Spinal cord (tissue), 10 donors: Measurements from ENCODE around the gene RAB11FIP5. TPM values are rescaled to one million over a fixed set of nuclear protein-coding genes. Genes with fewer than 3 reads are reported as not detected.

Source experiments
- DNase-seq, 6 donors: peaks; one replicate each; pipeline versions ENCODE4 v3.0.0 to v3.0.0-alpha.2; 2013 to 2015; ENCODE audit warnings: low spot score in 6 of 6, low read depth in 4 of 6
- H3K27ac ChIP-seq: one replicate; pipeline ENCODE4 v1.5.1; 2013; ENCODE audit warnings: low read depth, low read length, control low read depth
- H3K27me3 ChIP-seq: one replicate; pipeline ENCODE4 v1.6.1; 2013; ENCODE audit warnings: low read length; ENCODE audit not compliant: control insufficient read depth, insufficient read depth
- H3K36me3 ChIP-seq: one replicate; pipeline ENCODE4 v1.6.1; 2013; ENCODE audit warnings: low read length; ENCODE audit not compliant: control insufficient read depth, insufficient read depth
- H3K4me1 ChIP-seq: one replicate; pipeline ENCODE4 v1.6.1; 2013; ENCODE audit warnings: low read length; ENCODE audit not compliant: control insufficient read depth, insufficient read depth
- H3K4me3 ChIP-seq: one replicate; pipeline ENCODE4 v1.5.1; 2013; ENCODE audit warnings: low read depth, low read length, control low read depth
- H3K9me3 ChIP-seq: one replicate; pipeline ENCODE4 v1.6.1; 2013; ENCODE audit warnings: low read length; ENCODE audit not compliant: control insufficient read depth, insufficient read depth
- WGBS: methylation state at CpG from one replicate; pipeline ENCODE4 v1.1.5; 2013; ENCODE audit warnings: missing lambda C conversion rate; ENCODE audit not compliant: insufficient coverage; 5-methylcytosine and 5-hydroxymethylcytosine counted together
- polyA plus RNA-seq, 2 donors: library from polyadenylated mRNA; unstranded; fragments of 120-200 nt; gene quantifications; one replicate each; pipeline ENCODE4 v1.2.1, GENCODE V29; 2013; ENCODE audit not compliant: insufficient read length in 2 of 2
- total RNA-seq, 2 donors: library from RNA; depleted of rRNA in 1 of 2; stranded (reverse); fragments of 120-200 nt in 1 of 2; fragments of >200 nt in 1 of 2; gene quantifications; one replicate each; pipeline versions ENCODE4 v1.2.3 to v1.2.4, GENCODE V29; 2013 to 2014
- donor health status: healthy.

The RAB11FIP5 gene
- total and polyA plus RNA-seq, 4 donors, result 15.8 to 23.6 (median 18.8) TPM

DNA sequence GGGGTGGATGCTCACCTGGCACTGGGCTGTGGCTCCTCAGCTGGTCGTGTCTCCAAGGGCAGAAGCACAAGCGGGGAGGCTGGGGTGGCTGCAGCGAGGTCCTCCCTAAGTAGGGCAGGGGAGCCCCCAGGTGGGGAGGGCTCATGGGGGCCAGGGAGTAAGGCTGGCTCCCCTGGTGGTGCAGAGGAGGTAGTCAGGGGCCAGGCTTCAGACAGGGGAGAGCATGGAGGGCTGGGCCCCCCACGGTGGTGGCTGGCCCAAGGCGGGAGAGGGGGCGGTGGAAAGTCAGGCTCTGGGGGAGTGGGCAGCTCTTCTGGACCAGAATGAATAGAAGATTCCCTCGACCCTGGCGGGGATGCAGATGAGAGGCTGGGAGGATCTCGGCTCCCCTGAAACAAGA lies 33.1 kb downstream of the RAB11FIP5 start:
- H3K4me3 ChIP-seq, result no peak overlapping the region
- H3K9me3 ChIP-seq, result no peaks in the 10 kb centered on the region
- H3K27ac ChIP-seq, result no peak overlapping the region
- H3K36me3 ChIP-seq, result peaks cover 65% of the 10 kb centered on the region
- H3K27me3 ChIP-seq, result no peaks in the 10 kb centered on the region
- no peaks in the 10 kb centered on the region for H3K4me1 ChIP-seq
- DNase-seq, result no peak
- WGBS, result 84% methylated on average over 9 of the region's 9 CpGs

DNA sequence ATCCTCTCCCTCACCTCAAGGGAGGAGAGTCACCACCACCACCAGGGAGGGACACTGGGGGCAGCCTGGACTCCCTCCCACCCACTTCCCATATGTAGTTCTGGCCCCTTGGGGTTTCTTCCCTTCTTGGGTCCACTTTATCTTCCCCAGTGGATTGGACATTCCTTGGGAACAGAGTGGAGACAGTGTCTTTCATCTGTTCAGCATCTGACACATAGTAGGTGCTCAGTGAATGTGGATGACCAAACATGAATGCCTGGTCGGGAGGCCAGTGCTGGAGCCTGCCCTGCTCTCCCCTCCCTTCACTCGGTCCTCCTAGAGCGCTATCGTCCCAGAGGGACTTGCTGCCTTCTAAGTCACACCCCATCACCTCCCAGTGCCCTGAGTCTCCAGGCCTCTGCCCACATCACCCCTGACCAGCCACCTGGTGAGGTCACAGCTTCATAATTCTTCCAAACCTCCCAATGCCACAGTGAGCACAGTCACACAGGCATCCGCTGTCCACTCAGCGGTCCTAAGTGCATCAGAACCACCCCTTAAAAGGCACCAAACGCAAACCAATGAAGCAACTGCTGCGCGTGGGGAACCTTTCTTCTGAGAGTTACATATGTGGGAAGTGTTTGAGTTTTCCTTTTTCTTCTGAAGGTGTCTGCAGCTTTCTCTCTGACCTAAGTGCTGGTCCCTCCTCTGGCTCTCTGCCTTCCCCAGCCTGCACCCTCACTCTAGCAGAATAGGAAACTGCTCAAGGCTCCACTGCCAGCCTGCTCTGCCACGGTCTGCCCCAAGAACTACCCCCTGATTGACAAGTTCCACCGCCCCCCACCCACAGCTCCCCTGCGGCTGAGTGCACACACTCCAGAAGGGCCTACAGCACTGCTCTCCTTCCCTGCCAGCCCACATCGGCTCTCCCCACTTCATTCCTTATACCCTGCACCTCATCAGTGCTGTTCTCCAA lies 34.0 kb downstream of the RAB11FIP5 start:
- 86% methylated on average over 9 of the region's 13 CpGs for WGBS
- Histone ChIP-seq H3K27me3 (no peaks in the 10 kb centered on the region), H3K4me3 (no peak overlapping the region), H3K36me3 (peaks cover 71% of the 10 kb centered on the region), H3K27ac (no peak overlapping the region), H3K4me1 (no peaks in the 10 kb centered on the region), H3K9me3 (no peaks in the 10 kb centered on the region)
- DNase-seq, result no peak

- Histone ChIP-seq H3K9me3 (no peaks in the 10 kb centered on the region), H3K36me3 (peaks cover 63% of the 10 kb centered on the region), H3K4me3 (no peak overlapping the region), H3K4me1 (no peaks in the 10 kb centered on the region), H3K27me3 (no peaks in the 10 kb centered on the region), H3K27ac (no peak overlapping the region)
- DNase-seq, result no peak
- WGBS, result 50% methylated on average over 1 of the region's 1 CpG
Measured at GRCh38 chr2:73077424-73077795, 35.3 kb downstream of the RAB11FIP5 start.

DNA sequence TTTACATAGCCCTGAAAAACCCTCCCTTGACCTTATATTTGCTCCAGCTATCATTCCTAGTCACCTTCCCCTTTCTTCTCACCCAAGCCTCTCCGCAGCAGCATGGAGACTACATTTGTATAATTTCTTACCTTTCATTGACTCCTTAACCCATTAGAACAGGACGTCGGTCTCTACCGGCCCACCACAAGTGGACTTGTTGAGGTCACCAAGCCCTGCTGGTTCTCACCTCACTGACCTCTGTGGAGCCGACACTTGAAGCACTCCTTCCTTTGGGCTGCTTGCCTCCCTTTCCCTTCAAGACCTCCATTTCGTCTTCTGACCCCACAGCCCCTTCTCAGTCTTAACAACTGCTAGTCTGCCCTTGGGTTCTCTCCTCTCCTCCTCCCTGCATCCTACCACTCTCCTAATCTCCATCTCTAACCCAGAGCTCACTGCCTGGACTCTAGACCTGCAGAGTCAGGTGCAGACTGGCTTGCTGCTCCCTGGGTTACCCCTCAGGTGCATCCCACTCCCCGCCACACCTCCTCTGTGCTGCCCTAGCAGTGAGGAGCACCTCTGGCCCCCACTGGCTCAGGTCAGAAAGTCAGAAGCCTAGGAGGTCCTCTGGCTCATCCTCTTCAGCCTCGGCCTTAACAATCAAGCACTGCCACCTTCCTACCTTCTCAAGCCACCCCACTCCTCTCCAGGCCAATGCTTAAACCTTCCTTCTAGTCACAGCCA lies 35.9 kb downstream of the RAB11FIP5 start:
- no peak overlapping the region for H3K27ac ChIP-seq
- H3K9me3 ChIP-seq, result no peaks in the 10 kb centered on the region
- H3K36me3 ChIP-seq, result peaks cover 63% of the 10 kb centered on the region
- 93% methylated on average over 8 of the region's 8 CpGs for WGBS
- DNase-seq, result no peak
- peaks cover 5% of the 10 kb centered on the region for H3K4me1 ChIP-seq
- no peak overlapping the region for H3K4me3 ChIP-seq
- no peaks in the 10 kb centered on the region for H3K27me3 ChIP-seq

DNA sequence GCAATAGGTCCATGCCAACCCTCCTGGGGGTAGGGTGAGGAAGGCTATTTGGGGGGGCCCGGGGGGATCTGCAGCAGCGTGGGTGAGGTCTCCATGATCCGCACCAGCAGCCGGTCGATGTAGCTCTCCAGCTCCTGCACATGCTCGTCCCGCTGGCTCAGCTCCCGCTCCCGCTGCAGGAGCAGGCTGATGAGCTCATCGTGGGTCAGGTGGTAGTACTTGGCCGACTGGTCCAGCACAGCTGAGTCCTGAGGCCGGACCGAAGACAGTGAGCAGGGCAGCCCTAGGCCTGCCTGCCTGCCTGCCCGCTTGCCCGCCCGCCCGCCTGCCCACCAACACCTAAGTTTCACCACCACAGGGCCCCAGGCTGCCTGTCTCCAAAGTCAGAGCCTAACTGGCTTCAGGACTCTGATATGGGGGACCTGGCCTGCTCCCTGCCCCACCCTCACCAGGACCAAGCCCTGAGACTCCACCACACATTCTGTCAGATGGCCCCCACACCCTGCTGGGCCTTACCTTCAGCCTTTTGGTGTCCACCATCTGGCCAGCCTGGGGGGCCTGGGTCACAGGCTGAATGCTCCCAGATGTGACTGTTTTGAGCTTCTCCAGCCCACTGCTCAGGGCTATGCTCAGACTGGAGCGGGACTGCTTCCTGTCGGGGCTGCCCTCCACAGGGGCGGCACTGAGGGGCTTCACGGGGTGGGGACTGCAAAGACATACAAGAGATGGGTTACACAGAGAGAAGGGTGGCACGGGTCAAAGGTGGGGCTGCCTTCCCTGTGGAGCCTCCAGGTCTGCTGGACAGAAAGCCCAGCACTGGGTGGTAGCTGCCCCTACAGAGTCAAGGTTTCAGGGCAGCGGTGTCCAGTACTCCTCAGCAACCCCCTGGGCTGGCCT lies 37.0 kb downstream of the RAB11FIP5 start:
- H3K27me3 ChIP-seq, result no peaks in the 10 kb centered on the region
- peaks cover 7% of the 10 kb centered on the region for H3K4me1 ChIP-seq
- H3K4me3 ChIP-seq, result no peak overlapping the region
- H3K27ac ChIP-seq, result no peak overlapping the region
- DNase-seq, result peak in 1 of 6 donors; percentile 38
- H3K36me3 ChIP-seq, result peaks cover 54% of the 10 kb centered on the region
- no peaks in the 10 kb centered on the region for H3K9me3 ChIP-seq
- 84% methylated on average over 23 of the region's 23 CpGs for WGBS

GRCh38 chr2:73074110-73075069 lies 38.4 kb downstream of the RAB11FIP5 start:
- H3K9me3 ChIP-seq, result no peaks in the 10 kb centered on the region
- no peak for DNase-seq
- H3K27me3 ChIP-seq, result no peaks in the 10 kb centered on the region
- peaks cover 41% of the 10 kb centered on the region for H3K36me3 ChIP-seq
- H3K27ac ChIP-seq, result no peak overlapping the region
- no peak overlapping the region for H3K4me3 ChIP-seq
- WGBS, result 76% methylated on average over 7 of the region's 13 CpGs
- peaks cover 15% of the 10 kb centered on the region for H3K4me1 ChIP-seq

DNA sequence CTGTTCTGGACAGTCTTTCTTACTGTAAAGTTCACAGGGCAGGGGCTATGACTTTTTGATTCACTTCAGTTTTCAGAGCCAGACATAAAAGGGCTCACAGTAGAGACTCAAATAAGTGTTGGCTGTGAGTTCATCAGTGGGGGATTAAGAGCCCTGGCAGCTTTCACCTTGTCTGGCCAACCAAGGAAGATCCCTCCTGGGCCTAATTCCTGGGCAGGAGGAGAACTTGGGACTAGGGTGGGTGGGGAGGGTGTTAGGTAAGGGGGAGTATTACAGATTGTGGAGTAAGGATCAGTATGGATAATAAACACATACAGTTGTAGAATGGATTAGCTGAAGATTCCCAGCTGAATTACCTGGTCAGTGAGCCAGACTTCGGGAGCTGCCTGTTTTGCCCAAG lies 40.3 kb downstream of the RAB11FIP5 start:
- Histone ChIP-seq H3K4me3 (peak overlapping the region; percentile 95), H3K4me1 (peaks cover 22% of the 10 kb centered on the region), H3K36me3 (peaks cover 34% of the 10 kb centered on the region), H3K9me3 (no peaks in the 10 kb centered on the region), H3K27ac (peak overlapping the region; percentile 98), H3K27me3 (no peaks in the 10 kb centered on the region)
- DNase-seq, result no peak
- WGBS, result 86% methylated on average over 1 of the region's 1 CpG

DNA sequence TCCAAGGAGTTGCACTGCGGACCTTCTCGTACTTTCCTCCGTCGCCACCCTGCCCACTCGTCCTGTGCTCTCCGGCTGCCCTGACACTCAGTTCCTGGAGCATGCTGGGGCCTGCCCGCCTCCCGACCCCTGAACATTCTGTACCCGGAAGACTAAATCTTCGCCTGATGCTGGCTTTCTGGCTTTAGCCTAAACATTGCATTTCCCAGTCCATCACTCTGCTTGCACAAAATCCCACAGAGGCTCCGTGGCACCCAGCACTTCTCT lies 40.7 kb downstream of the RAB11FIP5 start:
- H3K27ac ChIP-seq, result peak overlapping the region; percentile 98
- no peak for DNase-seq
- peaks cover 22% of the 10 kb centered on the region for H3K4me1 ChIP-seq
- H3K4me3 ChIP-seq, result peak overlapping the region; percentile 95
- peaks cover 34% of the 10 kb centered on the region for H3K36me3 ChIP-seq
- no peaks in the 10 kb centered on the region for H3K27me3 ChIP-seq
- WGBS, result 13% methylated on average over 11 of the region's 11 CpGs
- H3K9me3 ChIP-seq, result no peaks in the 10 kb centered on the region
